Gastroesophageal sphincter (tissue), 4 donors: ENCODE results near the gene LGR4. TPM values are rescaled to one million over a fixed set of nuclear protein-coding genes. Genes with fewer than 3 reads are reported as not detected.

ENCODE experiments used
- ATAC-seq: fragments of 150-250 bp; one replicate; pipeline ENCODE4 v1.9.1; 2016; ENCODE audit warnings: mild to moderate bottlenecking, moderate library complexity
- H3K27ac ChIP-seq, 4 donors: fragments of 200-600 bp; sonication (generic) in 3 of 4; 1 replicate in 3 of 4; 2 replicates in 1 of 4; pipeline ENCODE4 v1.5.1; 2016 to 2019
- H3K27me3 ChIP-seq: fragments of 200-600 bp; sonication (generic); one replicate; pipeline ENCODE4 v1.5.1; 2019
- H3K36me3 ChIP-seq, 2 donors: fragments of 200-600 bp; sonication (generic); one replicate each; pipeline ENCODE4 v1.5.1; 2019; ENCODE audit warnings: control low read depth in 1 of 2
- H3K4me1 ChIP-seq, 3 donors: fragments of 200-600 bp; sonication (generic); 1 replicate in 2 of 3; 2 replicates in 1 of 3; pipeline ENCODE4 v1.5.1; 2016 to 2019; ENCODE audit warnings: control low read depth in 2 of 3
- H3K4me3 ChIP-seq, 2 donors: fragments of 200-600 bp; sonication (generic); one replicate each; pipeline ENCODE4 v1.5.1; 2019; ENCODE audit warnings: mild to moderate bottlenecking in 1 of 2, moderate library complexity in 1 of 2
- H3K9me3 ChIP-seq, 3 donors: fragments of 200-600 bp; sonication (generic); one replicate each; pipeline ENCODE4 v1.5.1; 2017 to 2019; ENCODE audit warnings: control low read depth in 2 of 3
- EP300 ChIP-seq: sonication (generic); formaldehyde crosslinking; IDR thresholded peaks from one replicate; pipeline ENCODE4 v1.6.1; 2017; ENCODE audit warnings: antibody characterized with exemption, mild to moderate bottlenecking
- POLR2A ChIP-seq, 2 donors: fragments of 450-650 bp; IDR thresholded peaks; one replicate each; pipeline ENCODE4 v1.6.1; 2017; ENCODE audit warnings: antibody characterized with exemption in 2 of 2, mild to moderate bottlenecking in 2 of 2, moderate library complexity in 1 of 2
- POLR2AphosphoS5 ChIP-seq: sonication (generic); formaldehyde crosslinking; IDR thresholded peaks from one replicate; pipeline ENCODE4 v1.6.1; 2017; ENCODE audit warnings: antibody characterized with exemption
- WGBS, 2 donors: methylation state at CpG; one replicate each; pipeline ENCODE4 v1.1.5; 2018; ENCODE audit warnings: low coverage in 1 of 2; 5-methylcytosine and 5-hydroxymethylcytosine counted together
- total RNA-seq, 4 donors: library from RNA; depleted of rRNA; stranded (reverse); fragments of >200 nt; gene quantifications; one replicate each; pipeline ENCODE4 v1.1.0, GENCODE V29; 2016
- TF ChIP-seq, protein P1 (sequence below), 4 experiments: fragments of 200-600 bp in 2 of 4; fragments of 450-650 bp in 2 of 4; sonication (generic) in 1 of 4; IDR thresholded peaks; one replicate each; pipeline ENCODE4 v1.5.1; 2017 to 2019; ENCODE audit warnings: antibody characterized with exemption in 4 of 4, mild to moderate bottlenecking in 2 of 4, moderate library complexity in 2 of 4

LGR4 gene
- total RNA-seq, 4 donors from 2014 or later, result 21.0 to 35.9 (median 31.8) TPM

GRCh38 chr11:27385245-27385644 is 87.3 kb downstream of the LGR4 start:
- H3K4me1 ChIP-seq, result no peaks in the 10 kb centered on the region
- no peaks in the 10 kb centered on the region for H3K27me3 ChIP-seq
- no peak overlapping the region for H3K4me3 ChIP-seq
- ATAC-seq, result no peak
- no peak for TF ChIP-seq POLR2AphosphoS5
- TF ChIP-seq POLR2A (IDR thresholded peaks at IDR 0.05), result no peak
- no peak for TF ChIP-seq EP300
- TF ChIP-seq, protein P1, sequence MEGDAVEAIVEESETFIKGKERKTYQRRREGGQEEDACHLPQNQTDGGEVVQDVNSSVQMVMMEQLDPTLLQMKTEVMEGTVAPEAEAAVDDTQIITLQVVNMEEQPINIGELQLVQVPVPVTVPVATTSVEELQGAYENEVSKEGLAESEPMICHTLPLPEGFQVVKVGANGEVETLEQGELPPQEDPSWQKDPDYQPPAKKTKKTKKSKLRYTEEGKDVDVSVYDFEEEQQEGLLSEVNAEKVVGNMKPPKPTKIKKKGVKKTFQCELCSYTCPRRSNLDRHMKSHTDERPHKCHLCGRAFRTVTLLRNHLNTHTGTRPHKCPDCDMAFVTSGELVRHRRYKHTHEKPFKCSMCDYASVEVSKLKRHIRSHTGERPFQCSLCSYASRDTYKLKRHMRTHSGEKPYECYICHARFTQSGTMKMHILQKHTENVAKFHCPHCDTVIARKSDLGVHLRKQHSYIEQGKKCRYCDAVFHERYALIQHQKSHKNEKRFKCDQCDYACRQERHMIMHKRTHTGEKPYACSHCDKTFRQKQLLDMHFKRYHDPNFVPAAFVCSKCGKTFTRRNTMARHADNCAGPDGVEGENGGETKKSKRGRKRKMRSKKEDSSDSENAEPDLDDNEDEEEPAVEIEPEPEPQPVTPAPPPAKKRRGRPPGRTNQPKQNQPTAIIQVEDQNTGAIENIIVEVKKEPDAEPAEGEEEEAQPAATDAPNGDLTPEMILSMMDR (IDR thresholded peaks at IDR 0.05), result no peak
- H3K9me3 ChIP-seq, result no peaks in the 10 kb centered on the region
- WGBS, 2 donors, result 57 to 76% methylated on average over 1 to 5 of the region's 5 CpGs
- H3K27ac ChIP-seq, result peak overlapping the region in 1 of 4 donors; percentile 15
- H3K36me3 ChIP-seq, result peaks cover 0 to 30% of the 10 kb centered on the region in 2 donors

GRCh38 chr11:27384227-27384626 is 88.4 kb downstream of the LGR4 start:
- ATAC-seq, result no peak
- Histone ChIP-seq H3K27me3 (no peaks in the 10 kb centered on the region), H3K4me3 (no peak overlapping the region), H3K4me1 (no peaks in the 10 kb centered on the region), H3K36me3 (peaks cover 0 to 40% of the 10 kb centered on the region in 2 donors), H3K27ac (no peak overlapping the region), H3K9me3 (no peaks in the 10 kb centered on the region)
- no peak for TF ChIP-seq POLR2A (IDR thresholded peaks at IDR 0.05)
- no peak for TF ChIP-seq POLR2AphosphoS5
- TF ChIP-seq, protein P1 (IDR thresholded peaks at IDR 0.05), result no peak
- TF ChIP-seq EP300, result no peak

GRCh38 chr11:27383645-27384044 is 88.9 kb downstream of the LGR4 start:
- no peaks in the 10 kb centered on the region for H3K4me1 ChIP-seq
- TF ChIP-seq EP300, result no peak
- TF ChIP-seq POLR2AphosphoS5, result no peak
- TF ChIP-seq POLR2A (IDR thresholded peaks at IDR 0.05), result no peak
- TF ChIP-seq, protein P1 (IDR thresholded peaks at IDR 0.05), result no peak
- no peak for ATAC-seq
- H3K27ac ChIP-seq, result no peak overlapping the region
- H3K9me3 ChIP-seq, result no peaks in the 10 kb centered on the region
- H3K27me3 ChIP-seq, result no peaks in the 10 kb centered on the region
- 50 to 53% methylated on average over 1 of the region's 1 CpG for WGBS, 2 donors
- H3K4me3 ChIP-seq, result no peak overlapping the region
- peaks cover 0 to 46% of the 10 kb centered on the region in 2 donors for H3K36me3 ChIP-seq

GRCh38 chr11:27381238-27381666 is 91.3 kb downstream of the LGR4 start:
- TF ChIP-seq POLR2A (IDR thresholded peaks at IDR 0.05) (no peak), EP300 (no peak), POLR2AphosphoS5 (no peak)
- TF ChIP-seq, protein P1 (IDR thresholded peaks at IDR 0.05), result no peak
- no peak for ATAC-seq
- H3K27ac ChIP-seq, result no peak overlapping the region
- H3K9me3 ChIP-seq, result no peaks in the 10 kb centered on the region
- H3K4me3 ChIP-seq, result no peak overlapping the region
- 61 to 96% methylated on average over 4 of the region's 5 CpGs for WGBS, 2 donors
- no peaks in the 10 kb centered on the region for H3K4me1 ChIP-seq
- no peaks in the 10 kb centered on the region for H3K27me3 ChIP-seq
- peaks cover 0 to 53% of the 10 kb centered on the region in 2 donors for H3K36me3 ChIP-seq

- Histone ChIP-seq H3K27ac (no peak overlapping the region), H3K9me3 (no peaks in the 10 kb centered on the region), H3K27me3 (no peaks in the 10 kb centered on the region), H3K4me1 (no peaks in the 10 kb centered on the region), H3K36me3 (peaks cover 0 to 53% of the 10 kb centered on the region in 2 donors), H3K4me3 (no peak overlapping the region)
- WGBS, 2 donors, result 92 to 100% methylated on average over 2 of the region's 2 CpGs
- TF ChIP-seq POLR2A (IDR thresholded peaks at IDR 0.05), result no peak
- TF ChIP-seq EP300, result no peak
- no peak for TF ChIP-seq POLR2AphosphoS5
- TF ChIP-seq, protein P1 (IDR thresholded peaks at IDR 0.05), result no peak
- no peak for ATAC-seq
Measured at GRCh38 chr11:27380771-27381170, 91.8 kb downstream of the LGR4 start.
